GM18517 (cell line): ENCODE measurements around the gene HSD17B14.
"Not testable (repeated sequence)": the region's sequence is repeated elsewhere in the genome, so short reads cannot be mapped to it uniquely, and the experiment has no call there.

Source experiments
- ATAC-seq: cut with Tn5 transposase; IDR thresholded peaks from one replicate; pipeline ENCODE4 v1.9.1; 2021; ENCODE audit warnings: mild to moderate bottlenecking, moderate library complexity; ENCODE audit not compliant: unreplicated experiment

HSD17B14 gene

GRCh38 chr19:48799358-48800300, 36.7 kb downstream of the HSD17B14 start:
- no peak for ATAC-seq

DNA sequence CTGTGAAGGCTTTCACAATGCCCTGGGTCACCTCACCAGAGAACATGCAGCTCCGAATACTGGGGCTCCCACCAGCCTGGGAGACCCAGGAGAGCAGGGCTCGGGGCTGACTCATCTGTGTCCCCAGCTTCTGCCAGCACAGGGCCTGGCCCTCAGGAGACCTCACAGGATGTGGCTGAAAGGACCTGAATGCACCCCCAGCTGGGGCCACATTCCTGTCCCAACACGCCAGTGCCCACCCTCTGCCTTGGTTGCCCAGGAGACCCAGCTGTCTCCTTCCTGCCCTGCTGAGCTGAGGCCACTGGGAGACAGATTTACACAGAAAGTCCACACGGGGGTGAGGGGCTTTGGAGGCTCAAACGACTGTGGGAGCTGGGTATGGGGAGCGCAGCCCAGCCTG, 37.4 kb downstream of the HSD17B14 start:
- no peak for ATAC-seq

GRCh38 chr19:48797103-48797502, 39.2 kb downstream of the HSD17B14 start:
- ATAC-seq, result no peak

- no peak for ATAC-seq
Measured at GRCh38 chr19:48796298-48797083, 39.8 kb downstream of the HSD17B14 start.

DNA sequence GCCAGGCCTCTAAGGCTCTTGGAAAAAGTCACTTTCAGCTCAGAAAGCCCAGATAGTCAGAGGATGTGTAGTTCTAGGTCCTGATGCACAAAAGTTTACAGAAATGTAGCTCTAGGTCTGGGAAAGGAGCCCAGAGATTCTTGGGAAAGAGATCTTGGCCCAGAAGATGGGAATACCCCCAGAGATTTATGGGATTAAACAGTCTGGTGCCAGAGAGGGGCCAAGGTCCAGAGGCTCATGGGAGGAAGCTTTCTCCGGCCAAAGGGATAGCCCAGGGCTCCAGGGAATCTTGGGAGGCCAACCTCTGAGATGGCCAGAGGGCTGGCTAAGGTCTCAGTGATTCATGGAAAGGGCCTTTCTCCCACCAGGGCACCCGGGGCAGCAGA, 40.6 kb downstream of the HSD17B14 start:
- ATAC-seq, result no peak

DNA sequence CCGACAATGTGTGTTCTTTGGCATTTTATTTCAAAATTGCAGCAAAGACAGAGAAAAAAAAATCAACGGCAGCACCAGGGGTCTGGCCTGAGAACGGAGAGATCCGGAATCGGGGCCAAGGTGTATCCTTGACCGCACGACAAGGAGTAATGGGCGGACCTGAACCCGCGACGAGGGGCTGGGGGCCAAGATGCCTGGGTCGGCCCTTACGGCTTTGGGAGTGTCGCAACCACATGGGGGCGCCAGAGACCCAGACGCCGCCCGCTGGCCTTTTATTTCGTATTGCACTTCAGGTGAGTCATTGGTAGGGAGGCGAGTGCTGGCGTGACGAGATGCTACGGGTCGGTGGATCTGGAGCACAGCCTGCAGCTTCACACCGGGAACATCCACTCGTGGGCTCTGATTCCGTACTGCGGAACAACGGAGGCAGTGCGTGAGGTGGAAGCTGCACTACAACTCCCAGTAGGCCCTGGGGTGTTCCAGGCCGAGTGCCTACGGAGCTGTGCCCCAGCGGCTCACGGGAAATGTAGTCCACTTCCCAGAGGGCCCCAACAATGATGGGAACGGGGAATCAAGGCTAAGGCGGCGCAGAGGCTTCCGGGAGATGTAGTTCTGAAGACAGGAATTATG, 41.1 kb downstream of the HSD17B14 start:
- ATAC-seq, result peak; percentile 75

DNA sequence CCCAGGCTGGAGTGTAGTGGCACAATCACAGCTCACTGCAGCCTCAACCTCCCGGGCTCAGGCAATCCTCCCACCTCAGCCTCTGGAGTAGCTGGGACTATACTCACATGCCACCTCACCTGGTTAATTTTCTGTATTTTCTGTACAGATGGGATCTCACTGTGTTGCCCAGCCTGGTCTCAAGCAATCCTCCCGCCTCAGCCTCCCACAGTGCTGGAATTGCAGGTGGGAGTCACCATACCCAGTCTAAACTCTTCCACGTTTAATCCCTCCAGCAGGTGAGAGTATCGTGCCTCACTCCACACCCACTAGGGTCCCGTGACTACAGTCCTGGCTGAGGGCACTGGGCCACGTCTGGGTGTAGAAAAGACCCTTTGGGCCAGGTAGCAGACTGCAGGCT, 42.0 kb downstream of the HSD17B14 start:
- no peak for ATAC-seq

- no peak for ATAC-seq
Measured at GRCh38 chr19:48793271-48793670, 43.0 kb downstream of the HSD17B14 start.

GRCh38 chr19:48787331-48787730, 49.0 kb downstream of the HSD17B14 start:
- not testable (repeated sequence) for ATAC-seq

- not testable (repeated sequence) for ATAC-seq
Measured at GRCh38 chr19:48786422-48786821, 49.9 kb downstream of the HSD17B14 start.

GRCh38 chr19:48784527-48784926, 51.8 kb downstream of the HSD17B14 start:
- no peak for ATAC-seq

GRCh38 chr19:48780631-48781391, 55.5 kb downstream of the HSD17B14 start:
- ATAC-seq, result no peak

GRCh38 chr19:48779636-48780035, 56.7 kb downstream of the HSD17B14 start:
- no peak for ATAC-seq

DNA sequence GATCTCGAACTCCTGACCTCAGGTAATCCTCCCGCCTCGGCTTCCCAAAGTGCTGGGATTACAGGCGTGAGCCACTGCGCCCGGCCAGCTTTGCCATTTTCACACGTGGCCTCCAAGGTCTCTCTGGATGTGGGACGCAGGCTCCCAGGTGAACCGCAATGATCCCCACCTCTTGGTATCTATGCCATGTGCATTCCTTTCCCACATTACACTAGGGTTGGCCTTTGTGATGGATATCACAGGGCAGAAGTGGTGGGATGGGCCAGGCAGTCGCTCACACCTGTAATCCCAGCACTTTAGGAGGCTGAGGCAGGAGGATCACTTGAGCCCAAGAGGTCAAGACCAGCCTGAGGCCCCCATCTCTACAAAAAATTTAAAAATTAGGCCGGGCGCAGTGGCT, 58.6 kb downstream of the HSD17B14 start:
- ATAC-seq, result no peak

GRCh38 chr19:48777139-48777538, 59.2 kb downstream of the HSD17B14 start:
- ATAC-seq, result no peak

- ATAC-seq, result no peak
Measured at GRCh38 chr19:48772503-48772953, 63.8 kb downstream of the HSD17B14 start.

GRCh38 chr19:48770734-48771472, 65.4 kb downstream of the HSD17B14 start:
- no peak for ATAC-seq

DNA sequence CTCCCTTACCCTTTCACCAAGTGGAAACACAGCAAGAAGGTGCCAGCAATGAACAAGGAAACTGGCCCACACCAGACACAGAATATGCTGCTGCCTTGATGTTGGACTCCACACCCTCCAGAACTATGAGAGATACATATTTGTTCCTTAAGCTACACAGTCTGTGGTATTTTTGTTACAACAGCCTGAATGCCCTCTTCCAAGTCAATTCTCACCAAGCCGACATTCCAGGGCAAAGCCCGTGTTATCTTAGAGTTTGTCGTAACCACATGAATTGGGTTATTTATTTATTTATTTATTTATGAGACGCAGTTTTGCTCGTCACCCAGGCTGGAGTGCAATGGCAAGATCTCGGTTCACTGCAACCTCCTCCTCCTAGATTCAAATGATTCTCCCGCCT, 66.0 kb downstream of the HSD17B14 start:
- ATAC-seq, result no peak

DNA sequence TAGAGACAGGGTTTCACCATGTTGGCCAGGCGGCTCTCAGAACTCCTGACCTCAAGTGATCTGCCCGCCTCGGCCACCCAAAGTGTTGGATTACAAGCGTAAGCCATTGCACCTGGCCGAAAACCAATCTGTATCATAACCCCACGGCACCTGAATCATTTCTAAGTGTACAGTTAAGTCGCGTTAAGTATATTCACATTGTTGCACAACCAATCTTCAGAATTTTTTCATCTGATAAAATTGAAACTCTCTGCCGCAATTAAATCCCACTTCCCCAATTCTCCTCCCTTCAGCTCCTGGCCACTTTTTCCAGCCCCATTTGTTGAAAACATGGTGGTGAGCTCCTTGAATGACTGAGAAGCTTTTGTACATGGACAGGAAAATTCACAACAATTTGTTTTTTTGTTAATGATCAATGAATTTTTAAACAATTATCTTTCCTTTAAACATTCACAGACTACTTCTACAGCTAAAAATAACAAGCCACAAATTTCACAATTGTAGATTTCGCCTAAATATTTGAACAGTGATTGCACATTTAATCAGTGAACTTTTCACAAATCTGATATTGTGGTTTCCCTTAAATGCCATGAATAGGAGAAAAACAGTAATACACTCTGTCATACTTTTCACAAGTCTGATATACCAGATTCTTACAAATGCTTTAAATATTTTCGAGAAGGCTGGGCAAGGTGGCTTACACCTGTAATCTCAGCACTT, 67.1 kb downstream of the HSD17B14 start:
- ATAC-seq, result no peak
